IPS-NIHi11 (cell line): ENCODE data around the gene CRYGC.

Source experiments
- DNase-seq: peaks from one replicate; pipeline ENCODE4 v3.0.0; 2012; ENCODE audit warnings: mixed read lengths, low spot score

CRYGC gene

DNA sequence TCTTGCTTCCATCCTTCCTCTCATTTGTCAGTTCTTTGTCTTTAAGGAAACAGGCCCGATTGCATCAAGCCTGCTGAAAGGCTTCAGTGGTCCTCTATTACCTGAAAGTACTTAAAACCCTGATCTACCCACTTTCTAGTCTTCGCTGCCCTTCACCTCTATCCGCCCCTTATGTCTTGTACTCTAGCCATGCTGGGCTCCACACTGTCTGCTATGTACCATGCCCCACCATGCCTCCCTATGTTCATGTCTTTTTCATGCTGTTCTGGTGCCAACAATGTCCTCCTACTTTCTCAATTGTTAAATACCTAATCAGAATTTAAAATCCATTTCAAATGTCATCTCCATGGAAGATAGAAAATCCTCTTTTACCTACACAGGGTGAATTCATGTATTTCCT lies 33.5 kb downstream of the CRYGC start:
- DNase-seq: no peak

DNA sequence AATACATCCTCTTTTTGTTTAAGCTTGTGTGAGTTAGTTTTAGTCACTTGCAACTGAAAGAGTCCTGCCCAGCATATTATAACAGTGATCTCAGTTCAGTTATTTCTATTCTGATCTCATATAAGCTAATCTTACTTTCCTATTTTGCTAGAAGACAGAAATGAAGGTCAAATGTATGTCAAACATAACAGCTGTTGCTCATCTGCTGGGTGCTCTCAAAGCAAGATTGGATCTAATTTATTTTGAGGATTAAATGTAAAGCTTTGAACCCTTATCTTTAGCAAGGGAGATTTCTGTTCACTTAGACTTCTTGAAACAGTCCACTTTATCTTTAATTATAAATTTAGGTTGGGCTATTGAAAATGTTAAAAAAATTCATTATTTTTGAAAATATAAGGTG lies 36.5 kb downstream of the CRYGC start:
- no peak for DNase-seq

DNA sequence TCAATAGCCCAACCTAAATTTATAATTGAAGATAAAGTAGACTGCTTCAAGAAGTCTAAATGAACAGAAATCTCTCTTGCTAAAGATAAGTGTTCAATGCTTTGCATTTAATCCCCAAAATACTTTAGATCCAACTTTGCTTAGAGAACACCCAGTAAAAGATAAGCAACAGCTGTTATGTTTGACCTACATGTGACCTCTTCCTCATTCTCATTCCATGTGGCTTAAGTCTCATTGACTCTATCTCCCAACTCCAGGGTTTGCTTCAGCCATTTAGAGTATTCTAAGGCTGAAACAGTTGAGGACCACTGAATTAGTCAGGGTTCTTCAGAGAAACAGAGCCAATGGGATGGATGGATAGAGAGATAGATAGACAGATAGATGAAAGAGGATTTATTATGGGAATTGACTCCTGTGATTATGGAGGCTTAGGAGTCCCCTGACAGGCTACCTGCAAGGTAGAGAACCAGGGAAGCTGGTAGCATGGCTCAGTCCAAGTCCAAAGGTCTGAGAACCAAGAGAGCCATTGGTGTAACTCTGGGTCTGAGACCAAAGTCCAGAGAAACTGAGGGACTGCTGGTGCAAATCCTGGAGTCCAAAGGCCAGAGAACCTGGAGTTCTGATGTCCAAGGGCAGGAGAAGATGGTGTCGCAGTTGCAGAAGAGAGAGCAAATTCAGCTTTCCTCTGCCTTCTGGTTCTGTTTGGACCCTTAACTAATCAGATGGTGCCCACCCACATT lies 37.4 kb downstream of the CRYGC start:
- DNase-seq: no peak

DNA sequence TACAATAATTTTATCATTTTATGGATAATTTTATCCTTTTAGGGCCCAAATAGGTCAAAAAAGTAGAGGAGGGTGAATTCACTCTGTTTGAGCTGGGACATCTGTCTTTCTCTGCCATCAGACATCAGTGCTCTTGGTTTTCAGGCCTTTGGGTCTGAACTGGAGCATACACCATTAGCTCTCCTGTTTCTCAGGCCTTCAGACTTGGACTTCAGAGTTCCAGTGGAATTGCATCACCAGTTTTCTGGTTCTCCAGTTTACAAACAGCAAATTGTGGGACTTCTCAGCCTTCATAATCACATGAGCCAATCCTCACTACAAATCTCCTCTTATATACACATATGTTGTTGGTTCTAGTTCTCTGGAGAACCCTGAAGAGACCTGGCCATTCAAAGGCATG lies 39.2 kb downstream of the CRYGC start:
- no peak for DNase-seq

DNA sequence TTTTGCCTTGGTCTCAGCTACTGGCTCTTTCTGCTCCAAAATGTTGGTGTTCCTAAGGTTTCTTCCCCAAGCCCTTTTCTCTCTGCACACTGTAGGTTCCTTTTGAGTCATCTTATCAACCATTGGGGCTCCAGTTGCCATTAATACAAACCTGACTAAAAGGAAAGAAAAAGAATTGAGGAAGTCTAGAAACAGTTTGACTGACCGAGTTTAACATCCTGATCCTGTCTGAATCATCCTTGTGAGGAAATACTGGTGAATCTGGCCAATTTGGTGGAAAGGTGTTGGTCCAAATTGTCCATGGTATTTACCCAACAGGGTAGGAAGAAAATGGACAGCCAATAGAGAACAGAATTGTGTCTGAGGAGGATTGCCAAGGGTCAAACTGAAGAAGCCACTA lies 43.6 kb downstream of the CRYGC start:
- DNase-seq: no peak

DNA sequence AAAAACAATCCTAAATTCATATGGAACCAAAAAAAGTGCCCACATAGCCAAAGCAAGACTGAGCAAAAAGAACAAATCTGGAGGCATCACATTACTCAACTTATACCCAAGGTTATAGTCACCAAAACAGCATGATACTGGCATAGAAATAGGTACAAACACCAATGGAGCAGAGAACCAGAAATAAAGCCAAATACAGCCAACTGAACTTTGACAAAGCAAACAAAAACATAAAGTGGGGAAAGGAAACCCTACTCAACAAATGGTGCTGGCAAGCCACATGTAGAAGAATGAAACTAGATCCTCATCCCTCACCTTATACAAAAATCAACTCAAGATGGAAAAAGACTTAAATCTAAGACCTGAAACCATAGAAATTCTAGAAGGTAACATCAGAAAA lies 45.8 kb downstream of the CRYGC start:
- DNase-seq: no peak
